Renal pelvis (tissue), 4 donors: Measurements from ENCODE around the gene NUDT22. TPM values are rescaled to one million over a fixed set of nuclear protein-coding genes. Genes with fewer than 3 reads are reported as not detected.
"Not testable (repeated sequence)": the region's sequence is repeated elsewhere in the genome, so short reads cannot be mapped to it uniquely, and the experiment has no call there.

ENCODE experiments used
- DNase-seq: peaks from one replicate; pipeline ENCODE4 v3.0.0-alpha.2; 2013
- polyA plus RNA-seq, 3 donors: library from polyadenylated mRNA; unstranded; fragments of 120-200 nt; gene quantifications; one replicate each; pipeline ENCODE4 v1.2.1, GENCODE V29; 2013; ENCODE audit not compliant: insufficient read length in 3 of 3

Gene NUDT22
- polyA plus RNA-seq, 3 donors, result 27.9 to 34.4 (median 30.1) TPM

DNA sequence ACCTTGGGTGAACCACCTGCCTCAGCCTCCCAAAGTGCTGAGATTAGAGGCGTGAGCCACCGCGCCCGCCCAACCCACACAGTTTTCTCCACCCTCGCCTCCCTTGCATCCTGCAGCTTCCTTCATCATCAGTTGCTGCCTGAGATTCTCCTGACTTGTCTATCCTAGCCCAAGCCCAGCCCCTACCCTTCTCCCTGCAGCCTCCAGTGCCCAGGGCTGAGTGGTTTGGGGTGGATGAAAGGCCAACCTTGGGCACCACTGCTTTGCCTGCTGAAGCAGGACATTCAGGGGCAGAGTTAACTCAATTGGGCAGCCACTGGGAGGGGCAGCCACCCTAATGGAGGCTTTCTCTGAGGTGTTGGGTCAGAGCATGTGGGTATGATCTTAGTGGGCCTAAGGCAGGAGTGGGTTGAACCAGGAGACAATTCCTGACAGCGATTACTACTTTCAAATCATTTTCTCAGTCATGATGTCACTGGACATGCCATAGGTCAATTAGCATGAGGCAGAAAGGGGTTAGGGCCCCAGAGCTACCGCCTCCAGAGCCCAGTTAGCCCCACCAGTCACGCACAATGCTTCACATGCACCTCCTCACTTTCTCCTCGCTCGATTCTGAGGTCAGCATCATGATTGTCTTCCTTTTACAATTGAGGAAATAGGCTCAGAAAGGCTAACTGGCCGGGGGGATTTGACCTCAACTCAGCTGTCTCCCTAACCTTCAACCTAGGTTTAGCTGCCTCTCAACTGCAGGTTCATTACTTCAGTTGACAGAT, 13.8 kb downstream of the NUDT22 start:
- DNase-seq, result no peak

DNA sequence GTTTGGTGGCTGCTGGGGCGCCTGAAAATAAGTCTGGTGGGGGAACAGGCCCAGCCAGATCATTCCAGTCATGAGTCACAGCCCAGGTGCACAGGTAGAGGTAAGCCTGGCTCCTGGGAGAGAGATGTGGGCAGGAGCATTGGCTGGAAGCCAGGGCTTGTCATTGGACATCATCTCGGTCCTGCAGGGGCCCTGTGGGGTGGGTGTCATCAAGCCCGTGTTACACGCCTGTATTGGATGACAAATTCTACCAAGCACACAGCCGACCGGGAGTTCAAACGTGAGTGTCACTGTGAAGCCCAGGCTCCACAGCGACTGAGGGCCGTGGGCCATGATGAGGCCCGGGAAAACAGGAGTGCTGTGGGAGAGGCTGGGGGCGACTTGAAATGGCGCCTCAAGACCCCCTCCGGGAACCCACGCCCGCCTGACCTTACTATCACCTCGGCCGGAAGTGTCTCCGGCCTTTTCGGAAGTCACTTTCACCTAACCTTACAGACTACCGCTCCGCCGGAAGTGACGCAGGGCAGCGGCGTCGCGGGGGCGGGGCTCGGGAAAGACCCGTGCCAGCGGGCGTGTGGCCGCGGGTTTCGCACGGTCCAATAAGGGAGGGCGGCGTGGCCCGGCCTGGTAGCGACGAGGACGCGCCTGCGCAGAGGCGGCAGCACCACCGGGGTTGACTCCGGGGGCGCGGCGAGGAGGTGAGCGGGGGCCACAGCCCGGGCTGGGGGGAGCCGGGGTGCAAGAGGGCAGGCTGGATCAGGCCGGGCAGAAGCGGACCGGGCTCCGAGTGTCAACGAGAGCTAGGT, 14.6 kb downstream of the NUDT22 start, which contains the start of gene FKBP2:
TSS of gene FKBP2 (plus strand) at position 661 of the 806 bp plus-strand sequence. CDS start 1,293 bp downstream, outside the sequence.
- peak; percentile 96 for DNase-seq

DNA sequence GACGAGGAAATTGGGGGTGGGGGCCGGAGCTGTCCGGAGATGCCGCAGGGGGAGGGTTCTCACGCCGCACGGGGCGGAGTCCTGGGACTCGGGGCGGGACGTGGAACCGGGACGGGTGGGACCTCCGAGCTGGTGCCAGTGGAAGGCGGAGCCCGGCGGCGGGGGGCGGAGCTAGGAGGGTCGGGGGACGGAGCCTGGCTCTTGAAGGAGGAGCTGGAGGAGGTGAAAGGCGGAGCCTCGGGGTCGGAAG, 15.1 kb downstream of the NUDT22 start:
- peak; percentile 99 for DNase-seq

DNA sequence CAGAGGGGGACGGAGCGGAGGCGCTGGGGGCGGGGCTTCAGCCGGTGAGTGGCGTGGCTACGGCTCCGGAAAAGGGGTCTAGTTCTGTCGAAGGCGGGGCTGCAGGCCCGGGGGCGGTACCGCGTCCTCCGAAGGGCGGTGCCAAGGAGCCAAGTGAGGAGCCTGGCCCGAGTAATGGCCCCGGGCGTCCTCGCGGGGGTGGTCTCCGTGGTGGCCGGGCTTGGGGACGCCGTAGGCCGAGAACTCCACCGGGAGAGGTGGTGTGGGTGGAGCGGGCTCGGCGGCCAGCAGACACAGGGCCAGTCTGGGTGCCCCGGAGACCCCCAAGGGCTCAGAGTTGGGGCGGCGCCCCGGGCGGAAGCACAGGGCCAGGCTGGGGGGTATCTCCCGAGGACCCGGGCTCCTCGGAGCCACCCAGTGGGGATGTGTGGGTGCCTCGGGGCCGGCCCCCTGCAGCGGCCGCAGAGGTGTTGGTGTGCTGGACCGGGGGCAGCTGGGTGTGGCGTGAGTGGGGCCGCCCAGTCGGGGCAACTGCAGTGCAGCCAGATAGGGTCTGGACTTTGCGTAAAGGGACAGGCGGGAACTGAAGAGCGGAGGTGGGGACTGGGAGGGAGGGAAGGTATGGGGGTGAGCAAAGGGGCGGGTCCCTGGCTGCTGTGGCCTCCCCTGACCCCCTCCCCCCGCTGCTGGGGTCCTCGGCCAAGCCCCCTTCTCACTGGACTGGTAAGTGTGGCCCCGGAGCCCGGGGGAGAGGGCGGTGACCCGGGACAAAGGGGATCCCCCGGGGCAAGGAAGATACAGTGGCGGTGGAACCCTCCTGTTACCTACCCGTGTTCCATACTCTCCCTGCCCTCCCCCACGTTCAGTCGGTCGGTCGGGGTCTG, 15.7 kb downstream of the NUDT22 start:
- DNase-seq, result no peak

DNA sequence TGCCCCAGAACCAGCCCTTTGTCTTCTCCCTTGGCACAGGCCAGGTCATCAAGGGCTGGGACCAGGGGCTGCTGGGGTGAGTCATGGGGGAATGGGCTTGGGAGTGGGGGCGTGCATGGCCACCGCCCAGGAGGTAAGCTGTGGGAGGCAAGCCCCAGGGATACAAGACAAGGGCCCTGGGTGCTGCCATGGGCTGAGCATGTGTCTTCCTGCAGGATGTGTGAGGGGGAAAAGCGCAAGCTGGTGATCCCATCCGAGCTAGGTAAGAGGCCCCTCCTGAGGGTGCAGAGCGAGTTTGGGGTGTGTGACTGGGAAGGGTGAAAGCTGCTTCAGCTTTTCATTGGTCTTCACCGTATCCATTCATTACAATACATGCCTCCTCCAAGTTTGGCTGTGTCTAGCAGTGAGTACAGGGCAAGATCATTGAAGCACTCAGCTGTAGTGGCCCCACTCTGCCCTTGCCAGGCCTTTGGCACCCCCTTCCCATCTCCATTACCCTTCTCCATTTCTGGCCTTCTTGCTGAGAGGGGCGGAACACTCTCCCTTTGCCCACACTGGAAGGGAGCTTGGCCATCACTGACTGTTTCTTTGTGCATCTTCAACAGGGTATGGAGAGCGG, 17.3 kb downstream of the NUDT22 start:
- no peak for DNase-seq

DNA sequence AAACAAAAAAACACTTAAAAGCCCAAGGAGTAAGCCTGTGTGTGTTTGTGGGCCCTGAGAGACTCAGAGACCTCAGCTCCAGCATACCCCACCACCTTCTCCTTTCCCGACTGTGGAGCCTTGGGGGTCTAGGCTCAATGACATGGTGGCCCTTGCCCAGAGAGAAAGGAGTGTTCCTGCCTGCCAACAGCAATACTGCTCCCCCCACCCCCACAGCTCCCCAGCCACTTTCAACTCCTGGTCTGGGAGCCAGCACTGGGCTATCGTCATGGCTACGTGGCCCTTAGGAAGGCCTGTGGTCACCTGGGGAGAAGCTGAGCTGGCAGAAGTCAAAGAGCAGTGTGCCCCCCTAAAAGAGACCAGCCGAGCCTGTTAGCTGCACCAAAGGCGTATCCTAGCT, 18.0 kb downstream of the NUDT22 start:
- no peak for DNase-seq

DNA sequence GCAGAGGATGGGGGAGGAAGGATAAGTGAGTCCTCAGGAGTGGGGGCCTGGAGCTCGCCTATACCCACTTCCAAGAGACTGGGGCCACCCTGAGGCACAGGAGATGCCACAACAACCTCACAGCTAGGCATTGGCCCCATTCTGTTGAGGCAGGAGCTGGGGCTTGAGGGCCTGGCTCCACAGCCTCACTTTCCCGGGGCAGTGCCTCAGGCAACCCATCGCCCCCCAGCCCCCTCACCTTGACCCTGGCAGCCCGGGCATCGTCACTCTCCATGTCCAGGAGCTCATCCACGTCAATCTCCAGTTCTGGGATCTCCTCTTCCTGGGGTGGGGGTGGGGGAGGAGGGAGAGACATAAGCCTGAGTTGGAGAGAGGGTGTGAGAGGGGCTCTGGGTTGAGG, 18.9 kb downstream of the NUDT22 start:
- no peak for DNase-seq

DNA sequence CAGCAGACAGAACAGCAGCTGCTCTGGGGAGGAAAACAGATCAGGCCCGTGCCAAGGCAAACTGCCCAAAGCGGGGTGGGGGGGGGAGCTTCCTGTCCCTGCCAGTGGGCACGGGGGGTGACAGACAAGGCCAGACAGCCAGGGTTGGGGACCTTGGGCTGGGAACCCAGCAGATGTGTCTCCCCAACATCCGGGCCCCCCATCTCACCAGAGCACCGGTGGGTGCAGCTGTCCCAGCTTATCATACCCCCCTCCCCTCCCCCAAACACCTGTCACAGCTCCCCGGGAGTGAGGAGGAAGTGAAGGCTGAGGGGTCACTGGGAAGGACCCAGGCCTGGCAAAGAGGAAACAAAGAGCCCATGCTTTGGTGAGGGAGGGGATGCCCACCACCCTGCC, 19.3 kb downstream of the NUDT22 start:
- DNase-seq, result no peak

DNA sequence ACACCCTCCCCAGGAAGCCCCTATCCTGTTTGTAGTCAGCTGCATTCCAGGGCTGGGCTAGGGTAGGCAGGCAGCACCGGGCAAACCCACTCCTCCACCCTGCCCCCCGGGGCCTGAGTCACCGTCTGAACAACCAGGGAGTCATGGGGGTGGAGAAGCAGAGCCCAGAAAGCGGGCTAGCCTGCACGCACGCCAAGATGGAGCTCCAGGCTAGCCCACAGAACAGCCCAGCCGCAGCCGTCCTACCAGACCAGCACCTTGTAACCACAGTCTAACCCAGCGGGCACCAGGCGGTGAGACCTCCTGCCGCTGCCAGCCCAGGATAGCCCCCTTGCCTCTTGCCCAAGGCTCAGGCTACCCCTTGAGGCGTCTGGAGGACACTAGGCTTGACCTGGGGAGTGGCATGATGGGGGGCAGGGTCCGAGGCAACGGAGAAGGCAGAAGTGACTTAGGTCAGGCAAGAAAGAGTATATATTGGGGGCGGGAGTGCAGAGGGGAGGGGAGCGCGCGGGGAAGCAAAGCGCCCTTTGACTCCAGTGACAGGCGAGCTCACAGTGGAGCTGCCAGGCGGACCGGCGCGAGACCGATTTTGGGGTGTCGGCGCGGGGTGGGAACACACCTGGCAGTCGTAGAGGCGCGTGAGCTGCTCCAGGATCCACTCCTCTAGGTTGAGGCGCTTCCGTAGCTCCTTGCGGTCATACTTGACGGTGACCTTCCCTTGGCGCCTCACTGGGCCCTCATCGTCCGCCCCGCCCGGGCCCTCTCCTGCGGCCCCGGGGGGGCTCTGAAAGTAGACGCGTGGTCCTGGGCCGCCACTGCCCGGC, 19.9 kb downstream of the NUDT22 start:
- DNase-seq, result peak; percentile 52

DNA sequence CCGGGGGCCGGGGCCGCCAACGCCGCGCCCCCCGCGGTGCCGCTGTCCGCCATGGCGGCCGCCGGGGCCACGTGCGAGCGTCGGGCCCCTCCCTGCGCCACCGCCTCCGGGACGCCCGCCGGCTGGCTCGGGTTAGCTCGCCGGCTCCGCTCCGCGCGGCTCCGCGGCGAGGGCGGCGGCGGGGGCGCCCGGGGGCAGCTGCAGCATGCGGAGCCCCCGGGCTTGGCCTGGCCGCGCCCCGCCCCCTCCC, 20.5 kb downstream of the NUDT22 start:
- not testable (repeated sequence) for DNase-seq

DNA sequence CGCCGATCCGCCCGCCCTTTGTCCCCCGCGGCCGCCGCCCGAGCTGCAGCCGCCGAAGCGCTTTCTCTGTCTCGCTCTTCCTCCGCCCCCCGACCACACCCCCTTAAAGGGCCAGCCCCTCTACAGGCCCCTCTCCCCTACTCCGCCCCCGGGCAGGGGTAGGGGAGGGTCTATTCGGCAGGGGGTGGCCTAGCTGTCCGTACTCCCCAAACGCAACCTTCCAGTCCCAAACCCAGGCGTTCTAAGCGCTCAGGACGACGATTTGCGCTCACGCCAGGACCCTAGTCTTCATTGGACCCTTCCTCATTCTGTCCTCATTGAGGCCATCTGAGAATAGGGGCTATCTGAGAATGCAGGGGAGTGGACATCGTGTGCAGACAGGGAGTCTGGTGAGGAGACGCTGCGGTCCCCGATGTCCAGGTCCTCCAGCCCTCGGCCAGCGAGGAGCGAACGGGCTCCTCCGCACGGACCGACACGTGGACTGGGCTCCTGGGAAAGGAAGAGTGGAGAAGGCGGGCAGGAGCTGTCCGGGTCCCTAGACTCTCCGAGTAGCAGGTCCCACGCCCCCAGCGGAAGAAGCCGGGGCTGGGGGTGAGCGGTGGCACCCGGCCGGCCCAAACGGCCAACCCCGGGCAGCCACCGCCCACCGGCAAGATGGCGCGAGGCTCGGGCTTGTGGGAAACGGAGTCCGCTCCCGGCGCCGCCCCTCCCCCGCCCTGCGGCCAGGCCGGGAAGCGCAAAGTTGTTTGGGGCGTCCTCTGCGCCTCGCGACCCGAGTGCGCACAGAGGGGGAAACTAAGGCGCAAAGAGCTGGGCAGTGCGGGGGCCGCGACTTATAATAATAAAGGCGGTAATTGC, 21.0 kb downstream of the NUDT22 start, which contains the start of gene PPP1R14B:
TSS of gene PPP1R14B (minus strand) at position 73 of the 858 bp plus-strand sequence. CDS start 270 bp downstream, outside the sequence.
- DNase-seq, result peak; percentile 83

DNA sequence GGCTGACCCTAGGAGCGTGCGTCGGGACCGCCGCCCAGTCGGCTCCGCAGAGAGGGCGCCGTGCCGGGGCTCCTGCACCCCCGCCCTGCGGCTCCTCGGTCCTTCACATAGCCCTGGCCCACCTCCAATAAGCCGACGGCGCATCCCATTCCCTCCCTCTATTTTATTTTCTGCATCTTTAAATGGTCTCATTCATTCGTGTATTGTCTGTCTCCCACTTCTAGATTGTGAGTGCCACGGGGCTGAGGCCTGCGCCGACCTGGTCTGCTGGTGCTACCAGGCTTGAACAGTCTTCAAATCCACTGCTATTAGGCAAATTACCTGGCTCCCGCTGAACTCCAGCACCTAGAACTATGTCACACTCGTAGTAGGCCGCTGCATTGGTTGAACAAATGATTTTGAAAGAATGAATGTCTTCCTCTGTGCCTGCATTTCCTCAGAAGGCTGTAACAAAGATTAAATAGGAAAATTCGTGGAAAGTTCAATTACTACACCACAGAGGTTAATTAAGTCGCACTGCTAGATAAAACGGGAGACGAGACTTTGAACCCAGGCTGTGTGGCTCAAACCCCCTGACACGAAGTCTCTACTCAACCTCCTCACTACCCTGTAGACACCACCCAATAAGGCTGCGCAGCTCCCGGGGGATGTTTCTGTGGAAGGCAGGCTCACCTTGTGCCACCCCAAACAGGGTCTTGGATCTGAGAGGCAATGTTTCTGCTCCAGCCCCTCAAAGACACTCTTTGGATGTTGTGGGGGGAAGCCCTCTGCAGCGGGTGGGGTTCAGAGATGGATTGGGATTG, 21.9 kb downstream of the NUDT22 start:
- DNase-seq, result no peak

DNA sequence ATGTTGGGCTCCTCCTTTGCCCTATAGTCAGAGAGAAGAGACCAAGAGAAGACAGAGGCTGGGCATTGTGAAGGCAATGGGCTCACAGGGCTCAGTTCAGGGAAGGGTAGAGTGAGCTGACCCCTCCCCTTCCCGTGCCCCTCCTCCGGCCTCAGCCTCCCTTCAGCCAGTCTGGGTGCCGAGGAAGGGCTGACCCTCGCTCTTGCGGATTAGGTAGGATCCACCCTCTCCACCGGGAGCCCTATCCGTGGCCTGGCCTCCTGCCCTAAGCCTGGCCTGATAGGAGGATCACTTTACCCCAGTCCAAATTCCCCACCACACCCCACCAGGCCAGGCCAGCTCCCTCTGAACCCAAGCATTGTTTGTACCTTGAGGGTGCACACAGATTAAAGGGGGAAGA, 22.5 kb downstream of the NUDT22 start:
- no peak for DNase-seq

DNA sequence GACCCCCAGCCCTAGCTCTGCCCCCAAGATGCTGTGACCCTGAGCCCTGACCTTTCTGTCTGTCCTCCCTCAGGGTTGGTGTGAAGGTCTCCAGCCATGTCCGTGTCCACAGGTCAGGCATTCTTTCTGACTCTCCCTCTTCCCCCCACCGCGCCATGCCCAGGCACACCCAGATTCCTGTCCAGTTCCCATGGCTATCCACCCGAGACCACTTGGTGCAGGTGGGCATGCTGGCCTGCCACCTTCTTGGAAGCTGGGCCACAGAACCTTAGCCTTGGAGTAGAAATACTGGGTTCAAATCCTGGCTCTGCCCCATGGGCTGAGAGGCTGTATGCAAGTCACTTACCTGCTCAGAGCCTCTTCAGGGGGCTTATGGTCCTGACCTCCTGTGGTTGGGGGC, 23.0 kb downstream of the NUDT22 start:
- no peak for DNase-seq

DNA sequence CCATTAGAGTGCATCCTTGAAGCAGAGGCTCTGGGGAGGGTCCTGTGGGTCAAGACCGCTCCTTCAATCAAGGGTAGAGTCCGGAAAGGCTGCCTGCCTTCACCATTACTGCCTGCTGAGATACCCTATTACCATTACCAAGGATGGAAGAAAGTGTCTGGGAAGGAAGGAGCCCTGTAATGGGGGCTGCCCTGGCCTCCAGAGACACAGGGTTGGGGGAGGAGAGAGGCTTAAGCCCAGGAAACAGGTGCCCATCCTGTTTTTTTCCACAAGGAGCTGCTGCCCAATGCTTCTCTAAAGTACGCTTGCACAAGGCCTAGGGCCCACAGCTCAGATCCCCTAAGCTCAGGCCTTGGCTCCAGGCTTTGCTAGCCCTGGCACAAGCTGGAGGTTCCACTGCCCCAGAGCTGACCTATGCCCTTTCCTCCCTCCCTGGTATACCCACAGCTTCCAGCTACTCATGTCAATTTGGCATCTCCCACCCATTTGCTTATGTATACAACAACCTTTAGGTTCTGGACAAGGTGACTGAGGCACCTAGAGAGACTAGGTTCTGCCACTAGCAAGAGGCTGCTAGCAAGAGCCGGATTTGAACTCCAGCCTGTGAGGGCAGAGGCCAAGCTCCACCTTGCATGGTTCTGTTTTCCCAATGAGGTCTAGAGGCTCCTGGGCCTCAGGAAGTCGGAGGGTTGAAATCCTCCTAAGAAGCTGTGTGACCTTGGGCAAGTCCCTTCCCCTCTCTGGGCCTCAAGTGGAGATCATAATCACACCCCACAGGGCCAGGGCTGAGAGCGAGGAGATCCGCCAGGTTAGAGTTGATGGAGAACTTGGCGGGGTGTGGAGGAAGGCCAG, 23.7 kb downstream of the NUDT22 start:
- no peak for DNase-seq

DNA sequence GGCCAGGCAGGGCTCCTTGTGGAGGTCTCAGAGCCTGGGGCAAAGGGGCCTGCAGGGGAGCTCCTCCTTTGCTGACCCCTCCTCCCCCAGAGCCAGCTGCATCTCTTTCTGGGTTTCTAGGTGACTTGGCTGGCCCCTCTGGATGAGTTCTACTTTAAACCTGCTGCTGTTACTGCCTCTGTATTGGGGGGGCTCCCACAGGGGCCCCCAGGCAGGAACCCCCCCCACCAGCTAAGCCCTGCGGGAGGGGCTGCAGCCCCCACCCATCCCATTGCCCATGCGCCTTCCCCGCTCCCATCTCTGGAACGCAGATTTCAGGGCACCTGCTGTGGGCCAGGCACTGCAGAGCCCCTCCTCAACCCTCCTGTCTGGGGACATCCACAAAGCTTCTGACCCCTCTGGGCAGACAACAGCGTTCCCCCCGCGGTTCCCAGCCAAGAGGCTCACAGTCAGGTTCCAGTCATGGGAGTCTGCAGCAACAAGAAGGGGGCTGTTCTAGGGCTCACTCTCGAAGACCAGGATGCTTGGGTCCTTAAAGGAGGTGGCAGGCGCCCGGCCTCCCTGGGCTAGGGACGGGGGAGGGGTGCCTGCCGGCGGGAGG, 24.4 kb downstream of the NUDT22 start:
- no peak for DNase-seq

DNA sequence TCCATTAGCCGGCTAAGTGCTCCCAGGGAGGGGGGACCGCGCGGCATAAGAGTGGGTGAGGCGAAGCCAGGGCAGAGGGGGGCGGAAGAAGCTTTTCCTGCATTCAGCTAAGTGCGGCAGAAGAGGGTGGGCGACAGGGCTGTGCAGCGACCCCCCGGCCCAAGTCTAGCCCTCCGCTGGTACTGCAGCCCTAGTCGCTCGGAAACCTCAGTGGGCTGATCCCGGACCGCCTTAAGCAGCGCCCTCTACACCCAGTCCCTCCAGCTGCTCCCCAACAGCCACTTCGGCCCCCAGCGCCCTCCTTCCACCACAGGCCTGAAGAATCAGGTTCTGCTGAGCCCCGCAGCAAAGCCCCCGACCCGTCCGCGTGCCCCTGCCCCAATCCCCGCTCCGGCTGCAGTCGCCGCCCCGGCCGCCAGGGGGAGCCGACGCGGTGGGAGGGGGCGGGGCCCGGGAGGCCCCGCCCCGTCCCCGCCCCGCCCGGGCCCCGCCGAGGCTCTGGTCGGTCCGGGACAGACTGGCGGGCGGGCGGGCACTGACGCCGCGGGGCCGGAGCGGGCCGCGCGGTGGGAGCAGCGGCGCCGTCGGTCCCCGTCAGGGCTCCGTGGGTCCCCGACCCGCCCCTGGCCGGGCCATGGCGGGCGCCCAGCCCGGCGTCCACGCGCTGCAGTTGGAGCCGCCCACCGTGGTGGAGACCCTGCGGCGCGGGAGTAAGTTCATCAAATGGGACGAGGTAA, 25.1 kb downstream of the NUDT22 start, which contains the start of gene PLCB3:
TSS of gene PLCB3 (plus strand) at position 515 of the 737 bp plus-strand sequence. CDS start at position 635, 120 bp downstream.
- peak; percentile 29 for DNase-seq
